ENCODE measurements around the gene USH2A. TPM values are rescaled to one million over a fixed set of nuclear protein-coding genes. Genes with fewer than 3 reads are reported as not detected.
"Not testable (repeated sequence)": the region's sequence is repeated elsewhere in the genome, so short reads cannot be mapped to it uniquely, and the experiment has no call there.

Gene USH2A
- total and polyA plus RNA-seq, 2 experiments from 2014 or later, result 0.24 TPM; not detected in 1

DNA sequence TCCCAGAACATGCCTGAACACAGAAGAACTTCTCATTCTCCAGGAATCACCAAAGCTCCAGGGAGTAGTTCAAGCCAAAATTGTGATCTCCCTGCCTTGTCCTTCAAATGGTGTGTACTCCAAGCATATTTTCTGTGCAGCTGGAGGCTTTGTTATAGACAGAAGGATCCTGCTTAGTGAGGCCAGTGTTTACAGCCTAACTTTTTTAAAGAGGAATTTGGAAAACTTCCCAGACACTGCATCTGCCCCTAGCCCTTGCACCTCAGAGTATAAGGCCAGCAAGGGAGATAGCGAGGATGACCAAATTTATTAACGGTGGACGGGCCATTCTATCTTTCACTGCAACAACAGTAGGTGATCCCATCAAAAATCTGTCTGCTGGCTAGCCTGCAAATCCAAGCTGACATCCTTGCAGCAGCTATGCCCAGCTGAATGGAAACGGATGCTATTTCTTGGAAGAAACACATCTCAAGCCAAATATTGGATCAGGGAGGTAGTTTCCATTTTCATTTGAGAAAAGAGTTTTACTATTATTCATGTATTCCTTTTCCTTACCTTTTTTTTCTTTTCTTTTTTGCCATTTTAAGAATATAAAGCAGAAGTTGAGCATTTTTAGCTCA, 249.8 kb downstream of the USH2A start:
- Histone ChIP-seq H3K9me3 (ENCODE audit: low read depth) (no peaks in the 10 kb centered on the region), H3K27me3 (no peaks in the 10 kb centered on the region), H3K4me1 (ENCODE audit: low read depth) (no peaks in the 10 kb centered on the region), H3K4me3 (no peak overlapping the region), H3K27ac (no peak overlapping the region), H3K36me3 (no peaks in the 10 kb centered on the region)
- TF ChIP-seq, protein P1, sequence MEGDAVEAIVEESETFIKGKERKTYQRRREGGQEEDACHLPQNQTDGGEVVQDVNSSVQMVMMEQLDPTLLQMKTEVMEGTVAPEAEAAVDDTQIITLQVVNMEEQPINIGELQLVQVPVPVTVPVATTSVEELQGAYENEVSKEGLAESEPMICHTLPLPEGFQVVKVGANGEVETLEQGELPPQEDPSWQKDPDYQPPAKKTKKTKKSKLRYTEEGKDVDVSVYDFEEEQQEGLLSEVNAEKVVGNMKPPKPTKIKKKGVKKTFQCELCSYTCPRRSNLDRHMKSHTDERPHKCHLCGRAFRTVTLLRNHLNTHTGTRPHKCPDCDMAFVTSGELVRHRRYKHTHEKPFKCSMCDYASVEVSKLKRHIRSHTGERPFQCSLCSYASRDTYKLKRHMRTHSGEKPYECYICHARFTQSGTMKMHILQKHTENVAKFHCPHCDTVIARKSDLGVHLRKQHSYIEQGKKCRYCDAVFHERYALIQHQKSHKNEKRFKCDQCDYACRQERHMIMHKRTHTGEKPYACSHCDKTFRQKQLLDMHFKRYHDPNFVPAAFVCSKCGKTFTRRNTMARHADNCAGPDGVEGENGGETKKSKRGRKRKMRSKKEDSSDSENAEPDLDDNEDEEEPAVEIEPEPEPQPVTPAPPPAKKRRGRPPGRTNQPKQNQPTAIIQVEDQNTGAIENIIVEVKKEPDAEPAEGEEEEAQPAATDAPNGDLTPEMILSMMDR (IDR thresholded peaks at IDR 0.05; ENCODE audit: low read depth, low read length), result no peak
- no peak for DNase-seq (ENCODE audit: low read depth in 1 of 2, low spot score in 1 of 2)

DNA sequence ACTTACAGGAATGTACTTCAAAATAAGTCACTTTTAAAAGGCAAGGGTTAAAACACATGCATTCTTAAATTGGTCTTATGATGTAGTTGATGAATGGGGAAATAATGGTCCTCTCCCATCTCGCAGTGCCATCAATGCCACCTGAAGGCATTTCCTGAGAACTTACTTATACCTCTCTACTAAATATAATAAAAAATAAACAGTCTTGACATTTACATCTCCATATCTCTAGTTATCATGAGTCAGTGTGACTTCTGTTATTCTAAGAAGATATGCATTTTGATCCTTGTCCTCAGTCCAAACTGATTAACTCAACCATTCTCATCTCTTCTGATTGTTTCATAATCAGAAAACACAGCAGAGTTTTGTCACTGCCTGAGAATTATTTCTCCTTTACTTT, 253.9 kb downstream of the USH2A start:
- H3K36me3 ChIP-seq, result no peaks in the 10 kb centered on the region
- H3K9me3 ChIP-seq (ENCODE audit: low read depth), result no peaks in the 10 kb centered on the region
- no peaks in the 10 kb centered on the region for H3K4me1 ChIP-seq (ENCODE audit: low read depth)
- no peak overlapping the region for H3K27ac ChIP-seq
- no peak for DNase-seq (ENCODE audit: low read depth in 1 of 2, low spot score in 1 of 2)
- no peaks in the 10 kb centered on the region for H3K27me3 ChIP-seq
- no peak overlapping the region for H3K4me3 ChIP-seq
- TF ChIP-seq, protein P1 (IDR thresholded peaks at IDR 0.05; ENCODE audit: low read depth, low read length), result no peak

DNA sequence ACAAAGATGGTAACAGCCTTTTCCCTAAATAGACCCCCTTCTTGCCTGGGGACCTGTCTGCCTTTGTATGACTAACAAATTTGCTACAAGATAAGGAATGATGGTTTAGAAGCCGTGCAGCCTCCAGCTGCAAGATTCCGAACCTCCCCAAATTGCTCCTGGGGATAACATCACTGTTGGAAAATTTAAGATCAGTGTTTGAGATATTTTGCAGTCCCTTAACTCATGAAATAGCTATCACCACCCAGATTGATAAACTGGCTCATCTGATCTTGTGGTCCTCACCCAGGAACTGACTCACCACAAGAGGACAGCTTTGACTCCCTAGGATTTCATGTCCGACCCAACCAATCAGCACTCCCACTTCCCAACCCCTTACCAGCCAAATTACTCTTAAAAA, 254.7 kb downstream of the USH2A start:
- Histone ChIP-seq H3K9me3 (ENCODE audit: low read depth) (no peaks in the 10 kb centered on the region), H3K27me3 (no peaks in the 10 kb centered on the region), H3K4me3 (no peak overlapping the region), H3K36me3 (no peaks in the 10 kb centered on the region), H3K27ac (no peak overlapping the region), H3K4me1 (ENCODE audit: low read depth) (no peaks in the 10 kb centered on the region)
- TF ChIP-seq, protein P1 (IDR thresholded peaks at IDR 0.05; ENCODE audit: low read depth, low read length), result no peak
- no peak for DNase-seq (ENCODE audit: low read depth in 1 of 2, low spot score in 1 of 2)

DNA sequence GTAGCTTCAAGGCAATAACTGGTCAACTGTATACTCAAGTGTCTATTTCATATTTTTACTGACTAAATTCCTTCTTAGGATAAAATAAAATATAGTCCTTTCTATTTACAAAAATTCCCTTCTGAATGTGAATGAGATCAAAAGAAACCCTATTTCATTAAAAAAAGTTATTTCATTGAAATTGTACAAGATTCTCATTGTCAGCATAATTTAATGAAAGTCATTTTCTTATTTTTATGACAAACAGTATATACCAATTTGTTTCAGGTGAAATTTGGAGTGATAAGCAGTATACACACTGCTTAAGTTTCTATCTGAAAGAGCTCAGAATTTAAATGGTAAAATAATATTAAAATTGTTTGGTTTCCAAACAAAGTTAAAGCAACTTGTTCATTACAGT, 269.2 kb downstream of the USH2A start:
- TF ChIP-seq, protein P1 (IDR thresholded peaks at IDR 0.05; ENCODE audit: low read depth, low read length), result no peak
- Histone ChIP-seq H3K4me1 (ENCODE audit: low read depth) (no peaks in the 10 kb centered on the region), H3K4me3 (no peak overlapping the region), H3K27me3 (no peaks in the 10 kb centered on the region), H3K9me3 (ENCODE audit: low read depth) (no peaks in the 10 kb centered on the region), H3K27ac (no peak overlapping the region), H3K36me3 (no peaks in the 10 kb centered on the region)
- no peak for DNase-seq (ENCODE audit: low read depth in 1 of 2, low spot score in 1 of 2)

DNA sequence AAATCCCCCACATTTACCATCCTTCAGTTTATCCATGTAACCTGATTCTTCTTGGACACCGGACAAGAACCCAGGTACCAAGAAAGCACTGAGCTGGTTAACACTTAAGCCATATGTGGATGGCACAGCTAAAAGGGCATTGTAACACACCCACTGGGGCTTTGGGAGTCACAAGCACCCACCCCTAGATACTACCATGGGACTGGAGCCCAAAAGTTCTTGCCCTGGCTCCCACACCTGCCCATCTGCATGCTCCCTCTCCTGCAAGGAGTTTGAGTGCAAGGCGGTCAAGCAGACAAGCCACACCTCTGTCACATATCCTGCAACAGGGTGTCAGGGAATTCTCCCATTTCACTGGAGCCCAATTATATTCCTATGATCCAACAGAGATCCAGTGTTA, 270.1 kb downstream of the USH2A start:
- H3K9me3 ChIP-seq (ENCODE audit: low read depth), result no peaks in the 10 kb centered on the region
- no peaks in the 10 kb centered on the region for H3K36me3 ChIP-seq
- TF ChIP-seq, protein P1 (IDR thresholded peaks at IDR 0.05; ENCODE audit: low read depth, low read length), result no peak
- DNase-seq (ENCODE audit: low read depth in 1 of 2, low spot score in 1 of 2), result no peak
- H3K4me1 ChIP-seq (ENCODE audit: low read depth), result no peaks in the 10 kb centered on the region
- H3K27me3 ChIP-seq, result no peaks in the 10 kb centered on the region
- no peak overlapping the region for H3K27ac ChIP-seq
- no peak overlapping the region for H3K4me3 ChIP-seq

DNA sequence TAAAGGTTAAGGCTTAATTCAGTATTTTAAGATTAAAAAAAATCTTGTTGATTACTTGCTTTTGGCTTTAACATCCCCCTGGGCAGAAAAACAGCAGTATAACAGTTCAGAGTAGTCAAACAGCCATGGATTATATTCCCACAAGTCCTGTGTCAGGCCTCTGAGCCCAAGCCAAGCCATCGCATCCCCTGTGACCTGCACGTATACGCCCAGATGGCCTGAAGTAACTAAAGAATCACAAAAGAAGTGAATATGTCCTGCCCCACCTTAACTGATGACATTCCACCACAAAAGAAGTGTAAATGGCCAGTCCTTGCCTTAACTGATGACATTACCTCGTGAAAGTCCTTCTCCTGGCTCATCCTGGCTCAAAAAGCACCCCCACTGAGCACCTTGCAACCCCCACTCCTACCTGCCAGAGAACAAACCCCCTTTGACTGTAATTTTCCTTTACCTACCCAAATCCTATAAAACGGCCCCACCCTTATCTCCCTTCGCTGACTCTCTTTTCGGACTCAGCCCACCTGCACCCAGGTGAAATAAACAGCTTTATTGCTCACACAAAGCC, 277.7 kb downstream of the USH2A start:
- H3K4me3 ChIP-seq; H3K36me3 ChIP-seq; DNase-seq (ENCODE audit: low read depth in 1 of 2, low spot score in 1 of 2); H3K4me1 ChIP-seq (ENCODE audit: low read depth); H3K9me3 ChIP-seq (ENCODE audit: low read depth); H3K27me3 ChIP-seq; H3K27ac ChIP-seq: not testable (repeated sequence)
